Stimulated activated CD4-positive, alpha-beta T cell treated with anti-CD3 and anti-CD28 coated beads, Interleukin-4, amount 100 ng/mL, for 1 hour (primary cell): ENCODE results near the gene PPWD1.
"Not testable (repeated sequence)": the region's sequence is repeated elsewhere in the genome, so short reads cannot be mapped to it uniquely, and the experiment has no call there.

ENCODE experiments used
- DNase-seq: peaks from one replicate; pipeline ENCODE4 v3.0.0-alpha.2; 2020

The PPWD1 gene

DNA sequence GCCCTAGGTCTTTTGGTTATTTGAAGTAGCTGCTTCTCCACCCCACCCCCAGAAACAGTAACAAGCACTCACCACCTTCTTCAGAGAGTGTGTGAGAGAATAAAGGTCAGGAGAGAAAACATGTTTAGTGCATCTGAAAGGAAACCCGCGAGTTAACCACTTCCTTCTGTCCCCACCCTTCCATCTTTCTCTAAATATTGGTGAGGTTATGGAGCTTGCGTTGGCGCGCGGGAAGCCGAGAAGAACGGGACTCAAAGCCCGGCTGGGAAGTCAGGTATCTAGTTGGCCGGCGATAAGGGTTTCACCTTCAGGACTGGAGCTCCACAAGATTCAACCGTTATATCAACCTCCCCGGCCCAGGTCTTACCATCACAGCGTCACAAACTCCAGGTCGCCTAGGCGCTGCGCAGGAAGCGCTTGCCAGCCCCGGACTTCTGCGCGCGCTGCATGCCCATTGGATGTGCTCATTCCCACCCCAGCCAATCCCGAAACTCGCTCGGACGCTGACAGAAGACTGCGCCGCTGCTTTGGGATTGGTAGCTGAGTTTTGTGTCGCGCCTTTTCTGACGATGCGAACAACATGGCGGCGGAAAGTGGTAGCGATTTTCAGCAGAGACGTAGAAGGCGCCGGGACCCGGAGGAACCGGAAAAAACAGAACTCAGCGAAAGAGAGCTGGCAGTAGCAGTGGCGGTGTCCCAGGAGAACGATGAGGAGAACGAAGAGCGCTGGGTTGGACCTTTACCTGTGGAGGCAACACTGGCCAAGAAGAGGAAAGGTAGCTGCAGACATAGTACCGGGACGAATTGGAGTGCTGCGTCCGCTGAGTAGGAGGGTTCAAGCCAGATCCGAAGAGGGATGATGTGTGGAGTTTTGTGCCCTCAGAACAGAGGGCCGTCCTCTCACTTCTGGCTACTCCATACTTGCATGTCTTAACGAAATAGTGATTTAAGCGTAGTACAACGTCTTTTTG lies at the start of gene PPWD1, which contains the start of gene CENPK:
Gene PPWD1 (plus strand): TSS at position 566 of the 971 bp plus-strand sequence. CDS start 15 bp downstream, at position 581.
Gene CENPK (minus strand): TSS at position 438 of the 971 bp plus-strand sequence. CDS start 8,261 bp downstream, outside the sequence.
- peak; percentile 93 for DNase-seq

DNA sequence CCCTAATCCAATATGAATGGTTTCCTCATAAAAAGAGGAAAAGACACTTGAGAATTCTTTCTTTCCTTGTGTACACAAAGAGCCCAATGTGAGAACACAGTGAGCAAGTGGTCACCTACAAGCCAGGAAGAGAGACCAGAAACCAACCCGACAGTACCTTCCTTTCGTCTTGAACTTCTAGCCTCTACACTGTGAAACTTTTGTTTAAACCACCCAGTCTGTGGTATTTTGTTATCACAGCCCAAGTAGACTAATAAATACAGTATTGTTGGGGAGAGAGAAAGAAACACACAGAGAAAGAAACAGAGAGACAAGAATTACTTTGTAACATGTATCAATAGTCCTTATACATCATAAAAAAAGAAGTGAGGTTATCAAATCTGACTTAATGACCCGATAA lies 37.4 kb upstream of the PPWD1 start:
- no peak for DNase-seq

DNA sequence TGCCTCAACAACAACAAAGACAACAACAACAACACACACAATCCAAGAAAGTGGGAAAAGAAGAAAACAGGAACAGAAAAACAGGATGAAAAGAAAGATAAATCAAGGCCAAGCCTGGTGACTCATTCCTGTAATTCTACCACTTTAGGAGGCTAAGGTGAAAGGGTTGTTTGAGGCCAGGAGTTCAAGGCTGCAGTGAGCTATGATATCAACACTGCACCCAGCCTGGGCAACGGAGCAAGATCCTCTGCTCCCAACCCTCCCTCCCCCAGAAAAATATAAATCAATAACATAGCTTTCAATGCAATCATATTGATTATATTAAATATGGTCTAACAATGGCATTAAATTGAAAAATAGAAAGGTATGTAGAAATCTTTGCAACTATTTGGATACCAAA lies 32.2 kb upstream of the PPWD1 start:
- DNase-seq = no peak

DNA sequence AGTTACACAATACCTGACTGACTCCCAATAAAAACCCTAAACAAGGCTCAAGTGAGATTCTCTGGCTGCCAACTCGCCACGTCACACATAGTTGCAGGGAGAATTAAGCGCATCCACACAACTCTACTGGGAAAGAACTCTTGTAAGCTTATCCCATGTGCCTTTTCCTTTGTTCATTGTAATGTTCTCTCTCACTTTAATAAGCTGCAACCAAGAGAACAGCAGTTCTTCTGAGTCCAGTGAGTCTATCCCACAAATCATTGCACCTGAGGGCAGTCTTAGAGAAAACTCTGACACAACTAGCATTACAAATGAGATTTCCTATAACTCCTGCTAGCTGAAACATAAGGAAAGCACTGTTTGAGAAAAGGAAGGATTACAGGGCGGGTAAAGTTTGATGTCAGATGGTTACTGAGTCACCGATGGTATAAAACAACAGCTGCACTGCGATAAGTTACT lies 27.5 kb upstream of the PPWD1 start:
- no peak for DNase-seq

DNA sequence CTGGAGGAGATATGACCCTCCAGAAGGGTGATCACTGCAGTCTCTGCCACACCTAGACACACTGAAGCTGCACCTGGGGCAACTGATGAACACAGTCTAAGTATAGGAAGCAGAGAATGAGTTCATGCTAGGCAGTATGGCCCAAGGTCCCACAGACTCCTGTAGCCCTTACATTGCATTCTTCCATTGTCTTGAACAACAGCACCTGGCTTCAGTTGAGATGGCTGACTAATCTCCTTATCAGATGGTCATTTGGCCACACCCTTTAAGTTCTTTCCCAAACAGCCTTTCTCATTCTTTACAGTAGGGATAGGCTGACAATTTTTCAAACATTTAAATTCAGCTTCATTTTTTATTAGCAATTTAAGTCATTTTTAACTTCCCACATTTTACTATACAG lies 23.3 kb upstream of the PPWD1 start:
- no peak for DNase-seq

DNA sequence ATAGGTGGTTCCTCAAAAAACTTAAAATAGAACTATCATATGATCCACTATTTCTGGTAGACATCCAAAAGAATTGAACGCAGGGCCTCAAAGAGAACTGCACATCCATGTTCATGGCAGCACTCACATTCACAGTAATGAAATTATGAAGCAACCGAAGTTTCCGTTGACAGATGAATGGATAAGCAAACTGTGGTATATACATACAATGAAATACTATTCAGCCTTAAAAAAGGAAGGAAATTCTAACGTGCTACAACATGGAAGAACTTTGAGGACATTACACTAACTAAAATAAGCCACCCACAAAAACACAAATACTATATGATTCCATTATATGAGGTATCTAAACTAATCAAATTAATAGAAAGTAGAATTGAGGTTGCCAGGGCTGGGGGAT lies 18.6 kb upstream of the PPWD1 start:
- DNase-seq = no peak

DNA sequence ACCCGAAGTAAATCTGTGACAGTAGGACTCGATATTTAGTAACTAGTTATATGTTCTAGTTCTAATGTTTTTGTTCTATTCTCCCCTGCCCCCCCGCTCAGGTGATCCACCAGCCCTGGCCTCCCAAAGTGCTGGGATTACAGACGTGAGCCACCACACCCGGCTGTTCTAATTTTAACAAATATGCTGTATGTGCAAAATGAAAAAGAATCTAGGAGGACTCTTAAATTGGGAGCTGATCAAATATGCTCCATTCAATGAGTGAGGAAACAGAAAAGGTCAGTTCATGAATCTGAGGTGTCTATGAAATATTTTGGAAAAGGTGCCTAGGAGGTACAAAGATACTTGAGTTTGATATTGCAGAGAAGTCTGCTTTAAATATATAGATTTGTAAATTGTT lies 17.0 kb upstream of the PPWD1 start:
- DNase-seq = no peak

DNA sequence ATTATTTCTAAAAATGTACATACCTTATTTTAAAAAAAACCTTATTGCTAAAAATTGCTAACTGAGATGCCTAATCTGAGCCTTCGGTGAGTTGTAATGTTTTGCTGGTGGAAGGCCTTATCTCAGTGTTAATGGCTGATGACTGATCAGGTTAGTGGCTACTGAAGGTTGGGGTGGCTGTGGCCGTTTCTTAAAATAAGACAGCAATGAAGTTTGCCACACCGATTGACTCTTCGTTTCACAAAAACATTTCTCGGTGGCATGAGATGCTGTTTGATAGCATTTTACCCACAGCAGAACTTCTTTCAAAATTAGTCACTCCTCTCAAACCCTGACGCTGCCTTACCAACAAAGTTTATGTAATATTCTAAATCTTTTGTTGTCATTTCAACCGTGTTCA lies 14.8 kb upstream of the PPWD1 start:
- DNase-seq = no peak

DNA sequence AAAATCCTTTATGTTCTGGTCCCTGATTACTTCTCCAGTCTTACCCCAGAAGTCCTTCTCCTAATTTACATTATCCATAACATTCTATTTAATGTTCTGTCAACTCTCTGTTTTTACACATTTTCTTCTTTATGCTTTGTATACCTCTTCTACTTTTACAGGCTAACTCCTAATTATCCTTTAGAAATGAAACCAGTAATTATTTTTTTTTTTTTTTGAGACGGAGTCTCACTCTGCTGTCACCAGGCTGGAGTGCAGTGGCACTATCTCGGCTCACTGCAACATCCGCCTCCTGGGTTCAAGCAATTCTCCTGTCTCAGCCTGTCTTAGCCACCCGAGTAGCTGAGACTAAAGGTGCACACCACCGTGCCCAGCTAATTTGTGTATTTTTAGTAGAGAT lies 9.2 kb upstream of the PPWD1 start:
- no peak for DNase-seq

DNA sequence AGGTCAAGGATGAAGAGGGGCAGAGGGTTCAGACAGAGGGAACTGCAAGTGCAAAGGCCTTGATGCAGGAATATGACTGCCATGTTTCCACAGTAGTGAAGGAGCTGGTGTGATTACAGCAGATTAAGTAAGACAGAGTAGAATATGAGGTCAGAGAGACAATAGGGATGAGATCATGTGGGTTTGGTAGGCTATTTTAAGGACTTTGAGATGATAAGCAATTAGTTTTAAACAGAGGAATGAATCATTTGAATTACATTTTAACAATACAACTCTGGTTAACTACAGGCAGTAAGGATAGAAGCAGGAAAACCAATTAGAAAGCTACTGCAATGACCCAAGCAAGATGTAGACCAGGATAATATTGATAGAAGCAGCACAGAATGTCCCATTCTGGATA lies 7.8 kb upstream of the PPWD1 start:
- no peak for DNase-seq

DNA sequence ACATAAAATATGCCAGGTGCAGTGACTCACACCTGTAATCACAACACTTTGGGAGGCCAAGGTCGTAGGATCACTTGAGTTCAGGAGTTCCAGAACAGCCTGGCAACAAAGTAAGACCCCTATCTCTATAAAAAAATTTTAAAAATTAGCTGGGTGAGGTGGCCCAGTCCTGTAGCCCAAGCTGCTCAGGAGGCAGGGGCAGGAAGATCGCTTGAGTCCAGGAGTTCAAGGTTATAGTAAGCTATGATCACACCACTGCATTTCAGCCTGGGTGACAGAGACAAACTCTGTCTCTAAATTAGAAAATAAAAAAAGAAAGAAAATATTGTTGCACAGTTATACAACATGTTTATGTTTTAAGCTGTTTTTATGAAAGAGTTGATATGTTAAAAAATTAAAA lies 6.9 kb upstream of the PPWD1 start:
- no peak for DNase-seq

DNA sequence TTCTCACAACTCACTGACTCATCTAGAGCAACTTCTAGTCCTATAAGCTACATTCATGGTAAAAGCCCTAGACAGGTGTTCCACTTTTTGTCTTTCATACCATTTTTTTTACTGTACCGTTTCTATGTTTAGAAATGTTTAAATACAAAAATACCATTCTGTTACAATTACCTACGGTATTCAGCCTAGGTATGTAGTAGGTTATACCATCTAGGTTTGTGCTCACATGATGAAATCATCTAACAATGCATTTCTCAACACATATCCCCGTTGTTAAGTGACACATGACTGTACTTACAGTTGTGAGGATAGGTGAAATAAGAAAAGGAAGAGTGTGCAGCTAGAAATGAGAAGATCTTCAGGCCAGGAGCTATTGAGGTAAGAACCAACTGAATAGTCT lies 6.4 kb upstream of the PPWD1 start:
- DNase-seq = no peak

DNA sequence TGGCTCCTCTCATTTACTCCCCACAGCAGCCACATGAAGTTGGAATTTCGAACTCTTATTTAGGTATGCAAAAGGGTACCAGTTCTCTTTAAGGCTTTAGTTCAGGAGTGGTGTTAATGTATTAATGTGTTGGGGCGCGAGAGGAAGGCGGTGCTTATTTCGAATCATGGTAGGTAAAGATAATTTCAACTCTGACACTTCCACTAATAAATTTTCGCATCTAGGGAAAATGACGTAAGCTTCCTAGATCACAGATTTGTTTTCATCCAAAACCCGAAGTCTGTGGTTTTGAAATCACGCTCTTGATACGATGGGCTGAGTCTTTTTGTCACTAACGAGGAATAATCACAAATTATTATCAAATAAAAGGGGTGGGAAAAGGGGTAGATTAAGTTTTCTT lies 681 bp downstream of the PPWD1 start:
- DNase-seq = no peak

DNA sequence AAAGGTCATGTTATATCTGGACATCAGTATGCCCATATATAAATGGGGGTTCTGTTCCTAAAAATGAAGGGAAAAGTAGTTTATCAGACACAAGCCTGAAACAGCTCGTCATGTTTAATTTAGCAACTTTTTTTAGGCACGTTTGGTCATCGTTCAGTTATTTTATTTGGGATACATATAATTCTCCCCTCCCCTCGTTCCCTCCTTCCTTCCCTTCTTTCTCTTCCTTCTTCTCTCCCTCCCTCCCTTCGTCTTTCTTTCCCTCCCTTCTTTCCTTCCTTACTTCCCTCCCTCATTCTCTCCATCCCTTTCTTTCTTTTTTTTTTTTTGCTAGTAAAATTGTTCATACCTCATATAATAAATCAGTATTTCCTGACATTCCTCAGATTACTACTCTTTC lies 3.4 kb downstream of the PPWD1 start:
- no peak for DNase-seq

DNA sequence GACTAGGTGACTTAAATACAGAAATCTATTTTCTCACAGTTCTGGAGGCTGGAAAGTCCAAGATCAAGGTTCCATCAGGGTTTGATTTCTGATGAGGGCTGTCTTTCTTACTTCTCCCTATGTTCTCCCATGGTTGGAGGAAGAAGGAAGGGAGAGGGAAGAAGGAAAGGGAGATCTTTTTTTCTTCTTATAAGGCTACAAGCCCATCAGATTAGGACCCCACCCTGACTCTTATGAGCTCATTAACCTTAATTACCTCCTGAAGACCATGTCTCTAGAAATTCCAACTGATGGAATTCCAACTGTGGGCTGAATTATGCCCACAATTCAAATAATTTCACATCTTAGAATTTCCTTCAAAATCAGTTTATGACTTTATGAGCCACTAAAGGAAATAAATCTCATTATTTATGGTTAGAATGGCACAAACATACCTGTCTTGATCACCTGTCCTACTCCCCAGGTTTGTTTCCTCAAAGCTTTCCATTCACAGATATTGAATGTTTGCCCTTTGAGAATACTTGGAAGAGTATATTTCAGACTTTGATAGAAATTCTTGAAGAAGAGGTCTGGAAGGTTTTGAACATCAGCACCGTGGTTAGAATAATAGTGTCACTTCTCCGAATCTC lies 7.6 kb downstream of the PPWD1 start:
- DNase-seq = no peak

DNA sequence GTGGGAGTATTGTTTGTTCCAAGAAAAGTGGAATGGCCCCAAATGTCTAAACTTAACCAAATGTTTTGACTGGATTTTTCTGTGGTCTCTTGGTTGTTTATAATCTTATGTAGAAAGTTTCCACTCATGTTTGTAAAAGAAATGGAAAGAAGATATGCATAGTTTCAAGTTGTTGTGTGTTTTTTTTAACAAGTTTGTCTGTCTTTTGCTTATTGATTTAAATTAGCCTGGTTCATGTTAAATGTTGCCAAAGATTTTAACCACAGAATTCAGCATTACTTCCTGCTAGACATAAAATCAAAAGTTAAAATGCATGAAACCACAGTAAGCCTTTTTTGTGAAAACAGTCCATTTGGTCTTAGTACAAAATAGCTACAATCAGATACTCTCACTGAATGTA lies 14.0 kb downstream of the PPWD1 start:
- no peak for DNase-seq

DNA sequence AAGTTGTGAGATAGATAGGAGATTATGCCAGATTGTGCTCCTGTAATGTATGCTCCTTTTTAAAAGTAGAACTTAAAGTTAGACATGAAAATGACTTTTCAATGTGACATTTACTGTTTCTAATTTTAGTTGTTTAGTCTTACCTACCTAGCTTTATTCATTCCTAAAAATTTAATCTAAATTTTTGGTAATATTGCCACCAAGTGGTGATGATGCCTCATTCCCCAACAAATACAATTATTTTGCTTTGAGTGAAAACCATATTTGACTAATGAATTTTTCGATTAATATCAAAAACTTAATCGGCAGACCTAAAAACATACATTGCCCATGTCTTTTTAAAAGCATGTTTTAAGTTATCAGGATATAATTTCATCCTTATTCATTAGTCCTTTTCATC lies 25.6 kb downstream of the PPWD1 start:
- no peak for DNase-seq

DNA sequence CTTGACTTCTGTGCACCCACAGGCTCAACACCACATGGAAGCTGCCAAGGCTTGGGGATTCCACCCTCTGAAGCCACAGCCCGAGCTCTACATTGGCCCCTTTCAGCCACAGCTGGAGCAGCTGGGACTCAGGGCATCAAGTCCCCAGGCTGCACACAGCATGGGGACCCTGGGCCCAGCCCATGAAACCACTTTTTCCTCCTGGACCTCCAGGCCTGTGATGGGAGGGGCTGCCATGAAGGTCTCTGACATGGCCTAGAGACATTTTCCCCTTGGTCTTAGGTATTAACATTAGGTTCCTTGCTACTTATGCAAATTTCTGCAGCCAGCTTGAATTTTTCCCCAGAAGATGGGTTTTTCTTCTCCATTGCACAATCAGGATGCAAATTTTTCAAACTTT lies 38.7 kb downstream of the PPWD1 start:
- DNase-seq = not testable (repeated sequence)

DNA sequence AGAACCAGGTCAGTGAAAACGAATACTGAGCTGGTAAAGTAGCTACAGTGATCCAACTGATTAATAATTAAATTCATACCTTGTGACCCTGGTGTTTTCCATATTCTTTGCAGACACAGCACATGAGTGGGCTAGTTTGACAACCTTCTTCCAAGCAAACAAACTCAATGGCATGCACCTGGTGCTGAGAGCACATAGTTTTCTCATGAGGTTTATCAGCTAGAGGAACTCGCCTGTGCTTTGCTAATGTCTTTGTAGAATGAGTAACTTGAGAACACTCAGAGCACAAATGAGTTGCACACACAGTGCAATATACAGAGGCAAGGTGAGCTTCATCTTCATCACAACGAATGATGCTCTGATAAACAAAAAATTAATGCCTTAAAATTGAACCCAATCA lies 48.4 kb downstream of the PPWD1 start:
- no peak for DNase-seq

DNA sequence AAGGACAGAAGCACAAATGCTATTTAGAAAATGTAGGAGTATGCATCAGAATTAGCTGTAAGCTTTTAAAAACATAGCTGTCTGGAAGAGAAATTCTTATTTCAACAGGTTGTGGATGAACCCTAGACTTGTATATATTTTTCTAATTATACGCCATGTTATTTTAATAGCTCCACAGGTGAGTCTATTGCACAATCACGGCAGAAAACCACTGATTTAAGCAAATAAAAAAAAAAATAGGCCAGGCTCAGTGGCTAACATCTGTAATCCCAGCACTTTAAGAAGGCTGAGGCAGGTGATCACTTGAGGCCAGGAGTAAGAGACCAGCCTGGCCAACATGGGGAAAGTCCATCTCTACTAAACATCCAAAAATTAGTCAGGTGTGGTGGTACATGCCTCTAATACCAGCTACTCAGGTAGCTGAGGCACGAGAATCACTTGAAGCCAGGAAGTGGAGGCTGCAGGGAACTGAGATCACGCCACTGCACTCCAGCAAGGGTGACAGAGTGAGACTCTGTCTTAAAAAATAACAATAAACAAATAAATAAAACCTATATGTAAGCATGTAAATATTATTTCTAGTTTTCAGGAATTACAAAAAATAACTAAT lies 49.3 kb downstream of the PPWD1 start:
- DNase-seq = no peak

DNA sequence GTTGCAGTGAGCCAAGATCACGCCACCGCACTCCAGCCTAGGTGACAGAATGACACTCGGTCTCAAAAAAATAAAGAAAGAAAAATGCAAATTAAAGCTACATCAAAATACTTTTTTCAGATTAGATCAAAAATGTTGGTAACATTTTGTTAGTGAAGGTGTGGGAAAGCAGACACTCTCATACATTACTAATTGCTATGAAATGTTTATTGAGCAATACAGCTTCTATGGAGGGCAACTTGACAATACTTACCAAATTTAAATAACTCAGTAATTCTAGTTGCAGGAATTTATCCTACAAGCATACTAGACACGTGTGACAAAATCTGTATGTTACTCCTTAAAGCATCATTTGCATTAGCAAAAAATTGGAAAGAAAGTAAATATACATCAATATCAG lies 56.9 kb downstream of the PPWD1 start:
- no peak for DNase-seq

DNA sequence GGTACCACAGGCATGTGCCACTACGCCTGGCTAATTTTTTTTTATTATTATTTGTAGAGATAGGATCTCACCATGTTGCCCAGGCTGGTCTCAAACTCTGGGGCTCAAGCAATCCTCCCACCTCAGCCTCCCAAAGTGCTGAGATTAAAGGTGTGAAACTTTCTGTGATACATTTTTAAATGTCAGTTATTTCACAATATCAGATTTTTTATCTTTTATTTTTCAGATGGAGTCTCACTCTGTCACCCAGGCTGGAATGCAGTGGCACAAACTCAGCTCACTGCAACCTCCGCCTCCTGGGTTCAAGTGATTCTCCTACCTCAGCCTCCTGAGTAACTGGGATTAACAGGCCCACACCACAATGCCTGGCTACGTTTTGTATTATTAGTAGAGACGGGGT lies 58.9 kb downstream of the PPWD1 start:
- DNase-seq = not testable (repeated sequence)

DNA sequence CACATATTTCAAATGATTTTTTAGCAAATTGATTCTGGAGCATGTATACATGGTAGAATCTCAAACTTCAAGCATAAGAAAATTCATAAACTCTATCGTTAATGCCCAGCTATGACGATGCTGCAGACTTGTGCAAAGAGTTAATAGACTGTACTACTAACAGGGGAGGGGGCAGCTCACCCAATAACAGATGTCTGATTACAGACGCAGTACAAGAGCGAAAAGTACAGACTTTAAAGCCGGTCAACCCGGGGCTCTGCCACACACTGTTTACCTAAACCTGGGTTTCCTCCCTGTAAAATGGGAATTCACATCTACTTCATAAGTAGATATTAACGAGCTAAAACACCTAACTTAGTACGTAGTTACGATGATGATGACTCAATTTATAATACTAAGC lies 60.4 kb downstream of the PPWD1 start:
- no peak for DNase-seq
